Epidermal melanocyte (primary cell): ENCODE results near the gene RAC3.
A peak's percentile ranks its signal among the peaks of the same experiment; 100 is the strongest.

ENCODE experiments used
- DNase-seq: peaks from one replicate; pipeline ENCODE4 v3.0.0; 2011; ENCODE audit warnings: low spot score; ENCODE audit not compliant: insufficient read length

The RAC3 gene

DNA sequence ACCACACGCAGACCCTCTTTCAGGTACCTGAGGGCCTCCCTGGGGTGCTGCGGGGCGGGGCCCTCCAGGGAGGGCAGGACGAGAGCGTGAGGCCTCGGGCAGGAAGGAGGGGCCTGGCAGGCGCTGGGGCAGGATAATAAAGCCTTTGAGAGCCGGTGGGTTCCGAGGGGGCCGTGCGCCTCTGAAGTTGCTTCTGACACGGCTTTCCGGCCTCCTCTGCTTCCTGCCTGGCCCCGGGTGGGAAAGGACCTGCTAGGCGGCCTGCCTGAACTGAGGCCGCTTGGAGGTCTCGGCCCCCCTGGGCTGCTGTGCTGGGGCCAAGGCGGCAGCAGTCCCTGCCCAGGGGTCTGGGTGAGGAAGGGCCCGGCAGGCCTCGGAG is 19.2 kb upstream of the RAC3 start:
- DNase-seq = no peak

DNA sequence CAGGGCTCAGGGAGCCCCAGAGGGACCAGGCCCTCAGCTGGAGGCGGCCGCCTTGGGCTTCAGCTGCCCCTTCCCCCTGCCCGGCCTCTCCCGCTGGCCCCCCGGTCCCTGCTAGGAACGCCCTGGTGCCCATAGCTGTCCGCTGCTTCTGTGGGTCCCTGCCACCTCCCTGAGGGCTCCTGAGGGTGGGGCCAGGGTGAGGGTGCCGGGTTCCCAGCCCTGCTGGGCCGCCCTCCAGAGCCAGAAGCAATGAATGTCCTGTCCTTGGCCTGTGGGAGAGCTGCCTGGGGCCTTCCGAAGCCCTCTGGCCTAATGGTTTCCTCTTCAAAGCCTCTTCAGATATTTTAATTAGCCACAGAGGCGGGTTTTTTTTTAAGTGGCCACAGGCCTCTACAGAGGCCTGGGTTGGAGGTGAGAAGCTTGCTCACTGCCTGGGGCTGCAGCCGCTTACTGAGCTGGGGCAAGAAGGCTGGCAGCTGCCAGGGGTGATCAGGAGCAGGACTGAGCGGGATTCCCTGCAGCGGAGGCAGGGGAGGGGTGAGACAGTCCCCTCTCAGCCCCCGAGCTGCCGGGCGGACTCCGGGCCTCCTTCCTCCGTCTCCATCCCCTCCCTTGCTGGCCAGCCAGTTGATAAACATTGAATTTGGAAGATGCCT is 18.7 kb upstream of the RAC3 start:
- peak; percentile 59 for DNase-seq

DNA sequence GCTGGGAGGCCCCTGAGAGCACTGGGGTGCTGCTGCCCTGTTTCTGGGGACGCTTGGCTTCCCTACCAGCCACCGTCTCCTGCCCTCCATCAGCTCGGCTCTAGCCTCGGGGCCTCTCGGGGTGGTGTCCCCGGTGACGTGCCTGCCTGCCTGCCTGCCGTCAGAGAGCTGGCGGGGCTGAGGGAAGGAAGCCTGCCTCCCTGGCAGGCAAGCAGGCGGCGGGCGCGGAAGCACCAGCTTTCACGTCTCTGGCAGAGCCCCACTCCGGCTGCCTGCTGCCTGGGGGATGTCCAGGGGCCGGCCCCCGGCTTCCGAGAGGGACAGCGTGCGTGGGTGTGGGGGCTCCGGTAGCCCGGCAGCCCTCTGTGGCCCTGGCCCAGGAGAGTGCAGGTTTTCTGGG is 18.1 kb upstream of the RAC3 start:
- peak; percentile 90 for DNase-seq

DNA sequence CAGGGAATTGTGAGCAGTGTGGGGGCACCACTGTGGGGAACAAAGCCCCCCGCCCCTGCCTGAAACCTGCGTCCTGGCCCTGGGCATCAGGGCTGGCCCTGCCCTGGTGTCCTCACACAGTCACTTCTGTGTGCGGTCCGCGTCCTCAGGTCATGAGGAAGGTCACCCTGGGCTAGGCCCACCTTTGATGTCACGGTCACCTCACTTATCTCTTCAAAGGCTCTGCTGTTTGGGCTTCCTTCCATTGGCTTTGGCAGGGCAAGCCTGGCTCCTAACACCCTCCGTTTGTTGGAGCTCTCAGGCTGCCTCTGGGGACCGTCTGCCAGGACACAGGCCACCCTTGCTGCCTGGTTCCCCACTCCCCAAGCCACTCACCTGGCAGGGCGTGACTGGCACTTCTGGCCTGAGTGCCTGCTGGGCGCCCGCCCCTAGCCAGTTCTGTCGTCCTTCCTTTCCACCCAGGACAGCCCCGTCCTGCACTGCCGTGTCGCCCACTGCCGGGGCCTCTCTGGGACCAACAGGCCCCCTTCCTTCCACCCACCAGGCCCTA is 17.6 kb upstream of the RAC3 start:
- DNase-seq = no peak

DNA sequence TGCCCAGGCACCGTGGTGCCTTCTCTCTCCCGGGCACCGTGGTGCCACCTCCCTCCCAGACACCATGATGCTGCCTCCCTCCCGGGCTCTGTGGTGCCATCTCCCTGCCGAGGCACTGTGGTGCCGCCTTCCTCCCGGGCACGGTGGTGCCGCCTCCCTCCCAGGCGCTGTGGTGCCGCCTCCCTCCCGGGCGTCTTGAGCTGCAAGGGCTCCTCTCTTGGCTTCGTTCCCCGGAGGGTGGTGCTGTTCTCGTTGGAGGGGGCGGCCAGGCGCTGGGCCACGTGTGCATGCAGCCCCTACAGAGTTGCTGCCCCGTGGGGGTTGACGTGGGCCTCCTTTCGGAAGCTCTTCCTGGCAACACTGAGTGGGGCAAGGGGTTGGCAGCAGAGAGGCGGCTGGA is 17.0 kb upstream of the RAC3 start:
- DNase-seq = no peak

DNA sequence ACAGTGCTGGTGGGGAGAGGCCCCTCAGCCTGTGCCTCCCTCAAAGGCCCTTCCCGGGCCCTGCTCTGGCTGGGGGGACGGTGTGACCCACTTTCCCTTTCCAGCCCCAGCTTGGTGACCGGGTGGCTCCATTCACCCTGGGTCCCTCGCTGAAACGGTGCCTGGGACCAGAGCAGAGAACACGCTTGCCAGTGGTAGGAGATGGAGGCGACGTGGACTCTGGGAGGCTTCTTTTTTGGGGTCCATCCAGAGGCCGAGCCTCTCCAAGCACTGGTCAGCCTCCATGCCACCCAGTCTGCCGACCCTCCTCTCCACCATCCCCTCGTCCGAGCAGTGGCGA is 16.5 kb upstream of the RAC3 start:
- DNase-seq = no peak

DNA sequence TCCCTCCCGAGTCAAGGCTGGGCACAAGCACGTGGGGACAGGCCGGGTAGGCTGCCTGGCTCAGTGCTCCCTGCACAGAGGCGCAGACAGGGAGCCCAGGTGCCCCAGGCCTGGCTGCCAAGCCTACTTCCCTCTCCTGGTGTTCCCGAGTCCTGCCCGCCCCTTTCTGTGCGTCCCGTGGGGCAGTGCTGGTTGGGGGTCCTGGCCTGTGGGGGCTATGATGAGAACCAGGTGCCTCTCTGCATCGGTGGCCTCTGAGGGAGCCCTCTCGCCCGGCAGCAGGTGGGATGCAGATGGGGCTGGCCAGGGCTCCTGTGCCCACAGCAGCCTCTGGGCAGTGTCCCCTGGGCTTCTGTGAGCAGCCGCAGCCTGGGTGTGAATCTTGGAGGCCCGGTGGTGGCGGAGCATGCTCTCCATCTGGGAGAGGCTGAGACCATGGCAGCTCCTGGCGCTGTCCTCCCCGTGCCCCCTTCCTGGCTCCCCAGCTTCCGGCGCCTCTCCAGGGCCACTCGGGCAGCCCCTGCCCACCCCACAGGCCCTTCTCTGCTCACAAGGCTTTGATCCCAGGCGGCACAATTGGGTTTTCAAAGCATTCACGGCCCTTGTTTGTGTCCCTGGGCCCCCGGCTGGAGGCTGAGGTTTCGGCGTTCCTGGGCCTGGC is 16.0 kb upstream of the RAC3 start:
- DNase-seq = no peak

DNA sequence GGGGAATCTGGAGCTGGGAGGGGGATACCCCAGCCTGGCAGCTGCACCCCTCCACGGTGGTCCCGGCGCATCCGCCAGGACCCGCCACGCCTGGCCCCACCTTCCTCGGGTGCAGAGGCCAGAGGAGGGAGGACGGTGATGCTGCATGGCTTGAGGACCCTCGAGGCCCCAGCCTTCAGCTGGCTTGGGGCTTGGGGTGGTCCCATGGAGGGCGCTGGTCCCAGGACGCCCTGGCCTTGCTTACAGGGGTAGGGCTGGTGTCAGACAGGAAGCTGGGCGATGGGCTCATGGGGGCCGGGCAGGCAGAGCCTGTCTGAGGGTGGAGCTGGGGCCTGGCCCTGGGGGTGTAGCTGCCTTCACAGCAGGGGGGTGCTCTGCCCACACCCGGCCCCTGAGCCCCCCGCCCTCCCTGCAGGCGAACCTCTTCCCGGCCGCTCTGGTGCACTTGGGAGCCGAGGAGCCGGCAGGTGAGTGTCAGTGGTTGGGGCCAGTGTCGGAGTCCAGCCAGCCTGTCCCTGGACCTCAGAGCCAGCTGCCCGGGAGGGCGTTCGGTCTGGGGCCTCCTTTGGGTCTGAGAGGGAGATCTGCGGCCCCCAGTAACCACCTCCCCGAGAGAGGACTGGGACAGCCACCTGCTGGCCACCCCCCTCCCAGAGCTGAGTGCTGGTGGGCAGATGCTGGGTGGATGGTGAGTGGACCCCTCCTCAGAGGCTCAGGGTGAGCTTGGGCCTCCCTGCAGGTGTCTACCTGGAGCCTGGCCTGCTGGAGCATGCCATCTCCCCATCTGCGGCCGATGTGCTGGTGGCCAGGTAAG is 15.2 kb upstream of the RAC3 start:
- no peak for DNase-seq

DNA sequence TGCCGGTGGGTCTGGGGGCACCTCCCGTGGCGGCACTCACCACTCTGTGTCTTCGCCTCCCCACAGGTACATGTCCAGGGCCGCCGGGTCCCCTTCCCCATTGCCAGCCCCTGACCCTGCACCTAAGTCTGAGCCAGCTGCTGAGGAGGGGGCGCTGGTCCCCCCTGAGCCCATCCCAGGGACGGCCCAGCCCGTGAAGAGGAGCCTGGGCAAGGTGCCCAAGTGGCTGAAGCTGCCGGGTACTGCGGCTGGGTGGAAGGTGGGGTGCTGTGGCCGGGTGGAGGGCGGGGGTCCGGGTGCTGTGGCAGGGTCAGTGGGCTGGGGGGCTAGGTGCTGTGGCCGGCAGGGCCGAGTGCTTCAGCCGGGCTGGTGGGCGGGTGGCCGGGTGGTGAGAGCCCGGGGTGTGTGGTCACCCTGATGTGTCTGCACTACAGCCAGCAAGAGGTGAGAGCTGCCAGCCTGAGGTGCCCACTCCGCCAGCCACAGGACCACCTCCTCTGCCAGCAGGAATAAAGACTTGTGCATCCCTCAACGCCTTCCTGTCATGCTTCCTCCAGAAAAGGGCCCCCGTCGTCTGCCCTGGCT is 14.5 kb upstream of the RAC3 start:
- DNase-seq = no peak

DNA sequence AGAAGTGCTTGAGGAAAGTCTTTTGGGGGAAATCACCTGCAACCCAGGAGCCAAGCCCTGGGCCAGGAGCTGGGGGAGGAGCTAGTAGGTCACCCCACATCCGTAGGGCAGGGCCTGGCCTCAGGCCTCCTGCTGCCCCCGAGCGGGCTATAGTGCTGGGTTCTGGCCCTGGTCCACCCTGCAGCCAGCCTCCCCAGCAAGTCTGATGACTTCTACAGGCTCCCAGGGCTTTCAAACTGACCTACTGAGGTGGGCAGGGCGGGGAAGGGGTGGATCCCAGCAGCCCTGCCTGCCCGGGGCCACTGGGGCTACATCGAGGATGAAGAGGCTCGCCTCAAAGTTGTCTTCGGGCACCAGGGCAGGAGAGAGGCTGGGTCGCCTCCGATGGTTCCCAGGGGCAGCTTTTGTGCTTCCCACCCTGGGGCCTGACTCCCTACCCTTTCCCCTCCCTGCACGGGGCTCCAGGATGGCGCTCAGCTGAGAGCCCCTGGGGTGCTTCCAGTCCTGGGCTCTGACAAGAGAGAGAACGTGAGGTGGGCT is 13.8 kb upstream of the RAC3 start:
- DNase-seq = no peak

DNA sequence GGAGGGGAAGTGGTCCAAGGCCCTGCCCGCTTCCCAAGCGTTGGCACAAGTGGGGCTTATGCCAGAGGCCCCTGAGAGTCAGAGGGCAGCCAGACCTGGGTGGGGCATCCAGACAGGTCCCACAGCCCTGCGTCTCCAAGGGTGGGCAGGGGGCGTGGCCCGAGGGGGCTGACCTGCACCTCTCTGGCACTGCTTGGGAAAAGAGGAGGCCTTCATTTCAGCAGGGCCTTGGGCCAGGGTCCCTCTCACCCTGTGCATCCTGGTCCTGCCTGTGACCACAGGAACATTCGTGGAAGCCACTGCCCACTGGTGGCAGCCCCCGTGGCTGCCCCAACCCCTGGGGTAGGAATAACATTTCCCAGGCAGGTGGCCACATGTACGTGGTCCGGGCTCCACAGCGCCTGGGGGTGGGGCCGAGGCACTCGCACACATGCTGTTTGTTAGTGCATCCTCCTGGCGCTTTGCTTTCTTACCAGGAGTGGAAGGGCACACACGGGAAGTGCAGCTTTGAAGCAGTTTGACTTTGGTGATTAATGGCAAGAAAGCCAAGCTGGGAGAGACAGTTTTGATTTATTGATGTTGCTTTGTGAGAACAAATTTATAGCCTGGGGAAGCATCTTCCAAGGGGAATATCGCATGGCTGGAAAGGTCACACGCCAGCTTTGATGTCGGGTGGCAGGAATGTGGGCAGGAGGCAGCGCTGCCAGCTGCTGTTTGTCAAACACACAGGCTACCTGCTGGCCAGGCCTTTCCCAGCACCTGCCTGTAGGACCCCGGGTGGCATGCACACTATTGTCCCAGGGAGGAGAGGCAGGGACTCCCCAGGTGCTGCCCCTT is 13.1 kb upstream of the RAC3 start:
- no peak for DNase-seq

DNA sequence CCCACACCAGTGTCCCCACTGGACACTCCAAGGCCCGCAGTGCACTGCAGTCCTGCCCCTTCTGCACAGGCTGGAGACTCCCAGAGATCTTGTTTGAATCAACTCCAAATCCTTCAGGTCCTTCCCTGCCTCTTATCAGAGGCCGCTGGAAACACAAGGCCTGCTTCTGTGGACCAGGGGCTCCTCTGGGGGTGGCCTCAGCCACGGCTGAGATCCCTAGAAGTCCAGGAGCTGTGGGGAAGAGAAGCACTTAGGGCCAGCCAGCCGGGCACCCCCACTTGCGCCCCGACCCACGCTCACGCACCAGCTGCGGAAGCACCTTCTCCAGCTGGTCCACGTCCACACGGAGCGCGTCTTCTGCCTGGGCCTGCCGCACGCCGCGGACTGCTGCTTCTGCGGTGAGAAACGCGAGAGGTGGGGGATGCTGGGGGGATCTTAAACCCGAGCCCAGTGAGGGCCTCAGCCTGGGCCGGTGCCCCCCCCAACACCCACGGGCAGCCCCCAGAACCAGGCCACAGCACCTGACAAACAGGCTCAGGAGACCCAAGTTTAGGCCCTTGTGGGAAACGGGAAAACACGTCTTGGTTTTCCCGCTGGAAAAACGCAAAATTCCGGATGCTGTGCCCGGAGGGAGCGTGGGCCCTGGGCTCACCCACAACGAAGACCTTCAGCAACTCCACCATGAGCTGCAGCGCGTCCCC is 12.3 kb upstream of the RAC3 start:
- no peak for DNase-seq

DNA sequence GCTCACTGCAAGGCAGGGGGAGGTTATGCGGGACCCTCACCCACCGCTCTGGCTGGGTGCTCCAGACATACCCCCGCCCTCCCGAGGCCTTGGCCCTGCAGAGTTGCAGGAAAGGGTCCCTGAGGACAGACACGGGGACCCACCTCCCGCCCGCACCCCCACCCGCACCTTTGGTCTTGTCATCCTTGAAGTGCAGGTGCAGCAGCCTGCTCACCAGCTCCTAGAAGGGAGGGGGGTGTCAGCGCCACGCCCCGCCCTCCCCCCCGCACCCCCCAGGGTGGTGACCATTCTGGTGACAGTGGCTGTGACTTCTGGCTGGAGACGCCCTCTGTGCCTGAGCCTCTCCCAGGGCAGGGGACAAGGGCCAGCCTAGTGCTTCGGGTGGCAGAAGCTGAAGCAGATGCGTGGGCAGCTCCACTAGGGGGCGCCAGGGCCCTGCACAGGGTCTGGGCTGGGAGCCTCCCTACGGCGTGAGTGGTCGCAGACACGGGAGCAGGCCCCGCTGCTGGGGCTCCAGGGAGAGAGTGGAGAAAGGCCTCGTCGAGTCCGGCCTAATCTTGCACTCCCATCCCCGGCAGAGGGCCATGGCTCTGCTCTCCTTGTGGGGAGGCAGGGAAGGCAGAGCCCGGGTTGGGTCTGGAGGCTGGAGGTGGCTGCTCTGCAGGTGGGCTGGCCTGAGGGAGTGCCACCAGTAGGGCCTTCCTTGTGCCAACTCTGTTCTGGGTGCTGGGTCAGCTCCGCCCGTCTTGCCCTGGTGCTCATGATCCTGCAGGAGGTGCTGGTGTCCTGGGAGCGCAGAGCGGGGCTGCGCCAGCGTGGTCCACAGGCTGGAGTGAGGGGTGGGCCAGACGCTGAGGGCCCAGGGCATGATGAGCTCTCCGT is 11.5 kb upstream of the RAC3 start:
- no peak for DNase-seq

DNA sequence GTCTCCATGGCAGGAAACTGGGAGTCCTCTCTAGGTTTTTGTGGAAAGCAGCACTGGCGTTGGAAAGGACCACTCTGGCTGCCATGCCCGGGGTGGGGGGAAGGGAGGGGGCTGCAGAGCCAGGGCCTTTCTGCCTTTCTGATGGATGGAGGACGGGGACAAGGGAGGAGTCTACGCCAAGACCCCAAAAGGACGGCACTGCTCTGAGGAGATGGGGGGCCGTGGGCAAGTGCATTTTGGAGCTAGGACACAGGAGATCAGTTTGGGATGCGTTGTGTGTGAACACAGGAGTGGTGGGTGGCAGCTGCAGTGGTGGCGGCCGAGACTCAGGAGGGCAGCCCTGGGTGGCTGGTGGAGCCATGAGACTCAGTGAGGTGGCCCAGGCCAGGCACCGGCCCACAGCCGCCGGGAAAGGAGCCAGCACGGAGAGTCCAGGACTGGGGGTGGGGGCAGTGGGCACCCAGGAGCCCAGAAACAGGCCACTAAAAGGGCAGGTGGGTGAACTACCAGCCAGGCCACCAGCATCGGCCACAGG is 10.8 kb upstream of the RAC3 start:
- DNase-seq = no peak

DNA sequence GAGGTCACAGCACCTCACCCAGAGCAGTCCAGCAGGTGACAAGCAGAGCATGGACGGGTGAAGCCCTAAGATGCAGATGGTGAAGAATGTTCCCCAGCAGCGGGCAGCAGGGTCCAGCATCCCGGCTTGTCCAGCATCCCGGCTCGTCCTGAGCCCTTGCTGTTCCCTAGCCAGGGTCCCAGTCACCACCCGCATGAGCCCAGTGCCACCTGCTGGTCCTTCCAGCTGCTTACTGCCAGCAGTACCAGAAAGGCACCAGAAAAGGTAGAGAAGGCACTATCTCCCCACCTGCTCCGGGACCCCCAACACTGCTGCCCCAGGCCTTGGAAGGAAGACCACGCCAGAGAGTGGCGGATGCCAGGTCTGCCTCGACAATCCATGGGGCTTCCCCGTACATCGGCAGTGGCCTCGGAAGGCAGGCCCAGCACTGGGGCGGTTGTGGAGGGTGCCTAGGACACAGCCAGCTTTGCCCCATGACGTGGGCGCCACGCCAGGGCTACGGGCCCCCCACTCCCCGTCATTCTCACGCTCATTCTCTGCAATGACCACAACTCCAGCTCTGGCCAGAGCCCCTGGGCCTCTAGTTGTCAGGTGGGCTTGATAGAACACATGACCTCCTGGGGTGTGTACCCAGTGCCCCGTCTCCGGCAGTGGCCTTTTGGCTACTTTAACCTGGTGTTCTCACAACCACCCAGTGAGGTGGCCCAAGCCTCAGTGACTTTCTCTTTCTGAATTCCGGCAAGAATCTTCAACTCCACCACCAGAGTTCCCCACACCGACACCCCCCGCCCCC is 10.2 kb upstream of the RAC3 start:
- peak; percentile 82 for DNase-seq

DNA sequence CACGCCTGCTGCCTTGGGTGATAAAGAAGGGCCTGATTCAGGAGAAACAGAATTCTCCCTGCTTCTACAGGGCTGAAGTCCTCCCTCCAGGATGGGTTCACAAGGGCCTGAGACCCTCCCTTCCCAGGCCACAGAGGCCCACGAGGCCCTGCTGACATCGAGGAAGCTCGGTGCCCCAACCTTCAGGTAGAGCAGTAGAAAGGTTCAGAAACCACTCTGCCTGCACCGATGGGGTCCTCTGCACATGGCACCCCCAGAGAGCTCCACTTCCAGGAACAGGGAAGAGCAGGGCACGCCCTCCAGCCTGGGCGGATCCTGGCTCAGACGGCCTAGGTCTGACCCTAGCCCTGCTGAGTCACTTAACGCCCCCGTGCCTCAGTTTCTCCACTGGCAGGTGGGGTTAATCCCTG is 9.6 kb upstream of the RAC3 start:
- DNase-seq = no peak

DNA sequence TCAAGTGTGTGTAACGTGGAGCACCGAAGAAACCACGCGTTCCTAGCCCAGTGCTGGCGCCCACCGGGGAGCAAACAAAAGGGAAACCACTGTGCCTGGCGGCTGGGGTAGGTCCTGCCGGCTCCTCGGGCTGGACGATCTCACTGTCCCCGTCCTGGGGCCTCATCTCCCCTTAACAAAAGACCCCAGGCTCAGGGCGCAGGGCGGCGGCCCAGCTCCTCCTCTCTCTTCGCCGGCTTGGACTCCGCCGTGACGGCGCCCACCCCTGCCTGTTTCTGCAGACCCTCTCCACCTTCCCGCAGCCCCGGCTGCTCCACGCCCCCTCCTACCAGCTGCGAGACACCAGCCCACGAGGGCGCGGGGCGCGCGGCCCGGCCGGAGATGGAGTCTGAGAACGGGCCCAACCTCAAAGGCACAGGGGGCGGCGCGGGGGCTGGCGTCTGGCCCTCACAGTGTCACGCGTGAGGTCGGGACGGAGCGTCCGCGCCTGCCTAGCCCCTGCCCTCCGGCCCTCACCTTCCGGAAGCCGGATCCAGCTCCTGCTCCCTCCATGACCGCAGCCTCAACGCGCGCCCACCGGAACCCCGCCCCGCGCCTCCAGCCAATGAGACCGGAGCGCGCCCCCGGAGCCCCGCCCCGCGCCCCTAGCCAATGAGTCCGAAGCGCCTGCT is 9.0 kb upstream of the RAC3 start, which contains the start of gene CENPX:
CENPX (minus strand) TSS at position 569 of the 671 bp plus-strand sequence; CDS start at position 552, 17 bp downstream.
- no peak for DNase-seq
